Measurements from ENCODE around the gene NYAP2.

Gene NYAP2

DNA sequence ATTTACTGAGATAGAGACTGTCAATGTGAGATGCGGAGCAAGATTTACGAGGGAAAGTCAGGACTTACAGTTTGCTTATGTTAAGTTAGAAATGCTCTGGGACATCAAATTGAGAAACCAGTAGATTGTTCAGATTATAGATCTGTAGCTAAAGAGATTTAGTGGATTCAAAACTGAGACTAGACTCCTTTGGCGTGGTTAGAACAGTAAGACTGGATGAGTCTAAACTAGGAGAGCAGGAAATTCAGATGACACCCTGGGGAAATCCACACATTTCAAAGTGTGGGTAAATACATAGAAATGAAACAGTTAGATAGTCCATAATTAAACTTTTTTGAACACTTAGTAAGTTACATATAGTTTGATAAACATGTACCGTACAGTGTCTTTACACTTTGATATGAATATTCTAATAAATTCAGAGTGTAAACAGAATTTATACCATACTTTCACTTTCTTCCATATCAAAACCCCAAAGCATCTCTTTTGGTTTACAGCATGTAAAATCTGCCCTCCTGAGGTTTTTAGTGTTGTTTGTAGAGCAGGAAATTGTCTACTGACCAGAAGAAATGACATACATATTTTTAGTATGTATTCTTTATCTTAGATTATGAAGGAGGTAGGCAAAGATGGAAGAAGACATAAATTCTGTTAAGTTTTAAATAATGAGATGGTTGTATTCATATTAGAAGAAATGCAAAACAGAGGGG lies 231.5 kb downstream of the NYAP2 start:
- Histone ChIP-seq H3K9me2 (ENCODE audit: low read depth, low read length) (no peaks in the 10 kb centered on the region), H3F3A (ENCODE audit: insufficient read depth, low read length) (no peaks in the 10 kb centered on the region), H3K4me1 (ENCODE audit: insufficient read depth, low read length, severe bottlenecking) (no peaks in the 10 kb centered on the region), H3K36me3 (ENCODE audit: insufficient read depth, low read length) (no peaks in the 10 kb centered on the region), H3K9ac (ENCODE audit: low read length) (no peak overlapping the region), H2AFZ (ENCODE audit: low read length) (no peak overlapping the region), H3K9me3 (ENCODE audit: low read length) (no peaks in the 10 kb centered on the region), H3K4me3 (ENCODE audit: low read depth, low read length, poor library complexity, severe bottlenecking) (no peak overlapping the region), H3K27me3 (ENCODE audit: insufficient read depth, low read length) (no peaks in the 10 kb centered on the region), H3K79me2 (ENCODE audit: insufficient read depth, low read length) (no peaks in the 10 kb centered on the region), H3K27ac (ENCODE audit: low read depth, low read length, poor library complexity, severe bottlenecking) (no peak overlapping the region), H3K4me2 (ENCODE audit: low read length) (no peak overlapping the region), H4K20me1 (ENCODE audit: insufficient read depth, low read length) (no peaks in the 10 kb centered on the region)
- TF ChIP-seq, protein P1, sequence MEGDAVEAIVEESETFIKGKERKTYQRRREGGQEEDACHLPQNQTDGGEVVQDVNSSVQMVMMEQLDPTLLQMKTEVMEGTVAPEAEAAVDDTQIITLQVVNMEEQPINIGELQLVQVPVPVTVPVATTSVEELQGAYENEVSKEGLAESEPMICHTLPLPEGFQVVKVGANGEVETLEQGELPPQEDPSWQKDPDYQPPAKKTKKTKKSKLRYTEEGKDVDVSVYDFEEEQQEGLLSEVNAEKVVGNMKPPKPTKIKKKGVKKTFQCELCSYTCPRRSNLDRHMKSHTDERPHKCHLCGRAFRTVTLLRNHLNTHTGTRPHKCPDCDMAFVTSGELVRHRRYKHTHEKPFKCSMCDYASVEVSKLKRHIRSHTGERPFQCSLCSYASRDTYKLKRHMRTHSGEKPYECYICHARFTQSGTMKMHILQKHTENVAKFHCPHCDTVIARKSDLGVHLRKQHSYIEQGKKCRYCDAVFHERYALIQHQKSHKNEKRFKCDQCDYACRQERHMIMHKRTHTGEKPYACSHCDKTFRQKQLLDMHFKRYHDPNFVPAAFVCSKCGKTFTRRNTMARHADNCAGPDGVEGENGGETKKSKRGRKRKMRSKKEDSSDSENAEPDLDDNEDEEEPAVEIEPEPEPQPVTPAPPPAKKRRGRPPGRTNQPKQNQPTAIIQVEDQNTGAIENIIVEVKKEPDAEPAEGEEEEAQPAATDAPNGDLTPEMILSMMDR (IDR thresholded peaks at IDR 0.05; ENCODE audit: low read length) = no peak
- no peak for TF ChIP-seq EZH2 (IDR thresholded peaks at IDR 0.05; ENCODE audit: borderline replicate concordance, low read length)

DNA sequence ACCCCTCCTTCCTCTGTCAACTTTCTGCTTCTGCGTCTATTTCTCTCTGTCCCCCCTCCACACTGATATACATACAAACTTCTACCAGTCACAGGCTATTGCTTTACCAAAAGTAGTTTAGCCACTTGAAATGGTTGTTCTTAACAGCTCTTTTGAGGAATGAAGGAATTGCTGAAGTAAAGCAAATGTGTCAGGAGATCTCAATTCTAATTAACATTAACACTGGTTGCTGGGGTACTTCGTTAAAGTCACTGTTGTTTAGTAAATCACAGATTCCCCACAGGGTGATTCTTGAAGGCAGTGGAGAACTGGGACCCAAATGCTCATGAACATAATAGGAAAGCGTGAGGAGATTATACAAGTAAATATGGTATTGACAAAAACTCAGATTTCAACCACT lies 232.8 kb downstream of the NYAP2 start:
- Histone ChIP-seq H3K4me1 (ENCODE audit: insufficient read depth, low read length, severe bottlenecking) (no peaks in the 10 kb centered on the region), H3K9me2 (ENCODE audit: low read depth, low read length) (no peaks in the 10 kb centered on the region), H4K20me1 (ENCODE audit: insufficient read depth, low read length) (no peaks in the 10 kb centered on the region), H3K36me3 (ENCODE audit: insufficient read depth, low read length) (no peaks in the 10 kb centered on the region), H3F3A (ENCODE audit: insufficient read depth, low read length) (no peaks in the 10 kb centered on the region), H3K4me3 (ENCODE audit: low read depth, low read length, poor library complexity, severe bottlenecking) (no peak overlapping the region), H2AFZ (ENCODE audit: low read length) (no peak overlapping the region), H3K4me2 (ENCODE audit: low read length) (no peak overlapping the region), H3K27ac (ENCODE audit: low read depth, low read length, poor library complexity, severe bottlenecking) (no peak overlapping the region), H3K79me2 (ENCODE audit: insufficient read depth, low read length) (no peaks in the 10 kb centered on the region), H3K27me3 (ENCODE audit: insufficient read depth, low read length) (no peaks in the 10 kb centered on the region), H3K9ac (ENCODE audit: low read length) (no peak overlapping the region), H3K9me3 (ENCODE audit: low read length) (no peaks in the 10 kb centered on the region)
- no peak for TF ChIP-seq EZH2 (IDR thresholded peaks at IDR 0.05; ENCODE audit: borderline replicate concordance, low read length)
- TF ChIP-seq, protein P1 (IDR thresholded peaks at IDR 0.05; ENCODE audit: low read length) = no peak

DNA sequence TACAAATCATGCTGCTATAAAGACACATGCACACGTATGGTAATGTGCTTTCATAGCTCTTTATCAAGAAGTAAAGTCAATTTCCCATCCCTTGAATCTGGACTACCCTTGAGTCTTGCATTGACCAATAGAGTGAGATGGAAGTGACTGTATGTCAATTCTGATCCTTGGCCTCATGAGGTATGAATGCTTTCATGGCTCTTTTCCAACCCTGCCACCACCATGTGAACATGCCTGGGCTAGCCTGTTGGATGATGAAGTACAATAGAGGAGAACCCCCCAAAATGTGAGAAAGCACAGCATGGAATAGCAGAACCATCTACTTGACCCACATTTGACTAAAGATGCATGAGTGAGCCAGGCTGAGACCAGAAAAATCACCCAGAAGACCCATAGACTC lies 237.0 kb downstream of the NYAP2 start:
- H3K9ac ChIP-seq (ENCODE audit: low read length) = no peak overlapping the region
- H3F3A ChIP-seq (ENCODE audit: insufficient read depth, low read length) = no peaks in the 10 kb centered on the region
- H3K4me2 ChIP-seq (ENCODE audit: low read length) = no peak overlapping the region
- H3K9me3 ChIP-seq (ENCODE audit: low read length) = no peaks in the 10 kb centered on the region
- H3K79me2 ChIP-seq (ENCODE audit: insufficient read depth, low read length) = no peaks in the 10 kb centered on the region
- no peaks in the 10 kb centered on the region for H3K9me2 ChIP-seq (ENCODE audit: low read depth, low read length)
- H3K4me3 ChIP-seq (ENCODE audit: low read depth, low read length, poor library complexity, severe bottlenecking) = no peak overlapping the region
- no peak overlapping the region for H2AFZ ChIP-seq (ENCODE audit: low read length)
- no peaks in the 10 kb centered on the region for H3K27me3 ChIP-seq (ENCODE audit: insufficient read depth, low read length)
- H3K4me1 ChIP-seq (ENCODE audit: insufficient read depth, low read length, severe bottlenecking) = no peaks in the 10 kb centered on the region
- TF ChIP-seq EZH2 (IDR thresholded peaks at IDR 0.05; ENCODE audit: borderline replicate concordance, low read length) = no peak
- TF ChIP-seq, protein P1 (IDR thresholded peaks at IDR 0.05; ENCODE audit: low read length) = no peak
- H3K36me3 ChIP-seq (ENCODE audit: insufficient read depth, low read length) = no peaks in the 10 kb centered on the region
- no peaks in the 10 kb centered on the region for H4K20me1 ChIP-seq (ENCODE audit: insufficient read depth, low read length)
- no peak overlapping the region for H3K27ac ChIP-seq (ENCODE audit: low read depth, low read length, poor library complexity, severe bottlenecking)
